GM19463 (cell line): Measurements from ENCODE around the gene CUL3.
A peak's percentile ranks its signal among the peaks of the same experiment; 100 is the strongest.
"Not testable (repeated sequence)": the region's sequence is repeated elsewhere in the genome, so short reads cannot be mapped to it uniquely, and the experiment has no call there.

Experiments used
- ATAC-seq: cut with Tn5 transposase; IDR thresholded peaks from one replicate; pipeline ENCODE4 v1.9.1; 2021; ENCODE audit warnings: mild to moderate bottlenecking, moderate library complexity; ENCODE audit not compliant: unreplicated experiment

CUL3 gene

GRCh38 chr2:224485081-224486014 lies 99.8 kb downstream of the CUL3 start:
- ATAC-seq = not testable (repeated sequence)

GRCh38 chr2:224479826-224480225 lies 105.3 kb downstream of the CUL3 start:
- ATAC-seq = no peak

GRCh38 chr2:224472827-224473226 lies 112.3 kb downstream of the CUL3 start:
- ATAC-seq = no peak

- no peak for ATAC-seq
Measured at GRCh38 chr2:224472137-224472536, 113.0 kb downstream of the CUL3 start.

- no peak for ATAC-seq
Measured at GRCh38 chr2:224469374-224469964, 115.7 kb downstream of the CUL3 start.

GRCh38 chr2:224466304-224466895 lies 118.8 kb downstream of the CUL3 start:
- ATAC-seq = no peak

GRCh38 chr2:224461391-224461790 lies 123.8 kb downstream of the CUL3 start:
- ATAC-seq = no peak

- no peak for ATAC-seq
Measured at GRCh38 chr2:224457408-224458096, 127.6 kb downstream of the CUL3 start.

- ATAC-seq = no peak
Measured at GRCh38 chr2:224453892-224454291, 131.3 kb downstream of the CUL3 start.

GRCh38 chr2:224449212-224450147 lies 135.7 kb downstream of the CUL3 start:
- no peak for ATAC-seq

- no peak for ATAC-seq
Measured at GRCh38 chr2:224448236-224448635, 136.9 kb downstream of the CUL3 start.

- ATAC-seq = no peak
Measured at GRCh38 chr2:224444783-224445182, 140.4 kb downstream of the CUL3 start.

GRCh38 chr2:224444021-224444420 lies 141.1 kb downstream of the CUL3 start:
- no peak for ATAC-seq

GRCh38 chr2:224442071-224442967 lies 142.8 kb downstream of the CUL3 start:
- ATAC-seq = peak; percentile 64

GRCh38 chr2:224440988-224441387 lies 144.2 kb downstream of the CUL3 start:
- no peak for ATAC-seq

- ATAC-seq = no peak
Measured at GRCh38 chr2:224438726-224439125, 146.4 kb downstream of the CUL3 start.

GRCh38 chr2:224436634-224437033 lies 148.5 kb downstream of the CUL3 start:
- ATAC-seq = no peak

GRCh38 chr2:224434618-224435017 lies 150.5 kb downstream of the CUL3 start:
- no peak for ATAC-seq

GRCh38 chr2:224433442-224433841 lies 151.7 kb downstream of the CUL3 start:
- ATAC-seq = no peak
